NCI-H2029 treated with DMSO at 0.1 percent for 48 hours (cell line): ENCODE measurements around the gene MTUS2.

Experiments
- DNase-seq: peaks from one replicate; lab custom pipeline; 2025; lab: John Stamatoyannopoulos, UW

MTUS2 gene

GRCh38 chr13:29508130-29508875 is 688.2 kb downstream of the MTUS2 start:
- DNase-seq, result no peak

- DNase-seq, result no peak
Observed at GRCh38 chr13:29508876-29509252, 688.7 kb downstream of the MTUS2 start.

- no peak for DNase-seq
Observed at GRCh38 chr13:29509999-29510589, 690.0 kb downstream of the MTUS2 start.

- DNase-seq, result no peak
Observed at GRCh38 chr13:29510651-29511084, 690.5 kb downstream of the MTUS2 start.

- DNase-seq, result no peak
Observed at GRCh38 chr13:29511106-29511796, 691.1 kb downstream of the MTUS2 start.

GRCh38 chr13:29511980-29512379 is 691.8 kb downstream of the MTUS2 start:
- no peak for DNase-seq

GRCh38 chr13:29513002-29513980 is 693.2 kb downstream of the MTUS2 start:
- DNase-seq, result no peak

GRCh38 chr13:29513981-29514719 is 694.0 kb downstream of the MTUS2 start:
- no peak for DNase-seq

- DNase-seq, result no peak
Observed at GRCh38 chr13:29514720-29515310, 694.7 kb downstream of the MTUS2 start.

GRCh38 chr13:29515372-29515771 is 695.2 kb downstream of the MTUS2 start:
- no peak for DNase-seq

- DNase-seq, result no peak
Observed at GRCh38 chr13:29516012-29516411, 695.9 kb downstream of the MTUS2 start.

- DNase-seq, result no peak
Observed at GRCh38 chr13:29516880-29517279, 696.7 kb downstream of the MTUS2 start.

- no peak for DNase-seq
Observed at GRCh38 chr13:29519921-29520320, 699.8 kb downstream of the MTUS2 start.

- no peak for DNase-seq
Observed at GRCh38 chr13:29520671-29521070, 700.5 kb downstream of the MTUS2 start.

GRCh38 chr13:29521336-29521735 is 701.2 kb downstream of the MTUS2 start:
- no peak for DNase-seq

GRCh38 chr13:29522044-29522685 is 702.0 kb downstream of the MTUS2 start:
- DNase-seq, result no peak

- no peak for DNase-seq
Observed at GRCh38 chr13:29523199-29523961, 703.2 kb downstream of the MTUS2 start.

- no peak for DNase-seq
Observed at GRCh38 chr13:29524176-29524575, 704.0 kb downstream of the MTUS2 start.

- no peak for DNase-seq
Observed at GRCh38 chr13:29524641-29525040, 704.5 kb downstream of the MTUS2 start.

GRCh38 chr13:29525757-29526156 is 705.6 kb downstream of the MTUS2 start:
- no peak for DNase-seq
